Heart left ventricle (tissue), 13 donors: ENCODE data around the gene PEPD.

ENCODE experiments used
- POLR2A ChIP-seq, 2 donors: fragments of 450-650 bp; IDR thresholded peaks; one replicate each; pipeline ENCODE4 v1.6.1; 2017; ENCODE audit warnings: antibody characterized with exemption in 2 of 2, mild to moderate bottlenecking in 2 of 2, moderate library complexity in 2 of 2
- TF ChIP-seq, protein P1 (sequence below), 12 donors: fragments of 200-600 bp; sonication (generic) in 4 of 12; IDR thresholded peaks; one replicate each; pipeline versions ENCODE4 v1.5.0 to v1.8.0; 2018 to 2022; ENCODE audit warnings: antibody characterized with exemption in 12 of 12, mild to moderate bottlenecking in 5 of 12
- donor health status: ischemic (EF 13 %, LVEDD 7.1; RV severe dilation, severe dysfunction).
- donor health status: DM: no; HTN: yes; CAD: no.
- donor health status: DM: no; HTN: no; CAD: no.
- donor health status: ischemic (EF 25% LVEDD 6.9; RV normal size, moderate dysfunction).
- donor health status: ischemic (EF 25% LVEDD 5.7; RV mildly dilated, moderate dysfunction).
- donor health status: ischemic (EF 35%, LVEDD 5.7; RV mildly dilated, moderate dysfunction).
- donor health status: nonischemic (EF 11% LVEDD 7.7; RV severe dilation, severe dysfunction).
- donor health status: DM: yes; HTN: yes; CAD: no.
- donor health status: PGD.
- donor health status: ischemic (EF 29% LVEDD 5.4; RV normal size, mild dysfunction).
- donor health status: nonischemic (EF 23%, LVEDD 6.1; RV moderate dilation, normal function).

DNA sequence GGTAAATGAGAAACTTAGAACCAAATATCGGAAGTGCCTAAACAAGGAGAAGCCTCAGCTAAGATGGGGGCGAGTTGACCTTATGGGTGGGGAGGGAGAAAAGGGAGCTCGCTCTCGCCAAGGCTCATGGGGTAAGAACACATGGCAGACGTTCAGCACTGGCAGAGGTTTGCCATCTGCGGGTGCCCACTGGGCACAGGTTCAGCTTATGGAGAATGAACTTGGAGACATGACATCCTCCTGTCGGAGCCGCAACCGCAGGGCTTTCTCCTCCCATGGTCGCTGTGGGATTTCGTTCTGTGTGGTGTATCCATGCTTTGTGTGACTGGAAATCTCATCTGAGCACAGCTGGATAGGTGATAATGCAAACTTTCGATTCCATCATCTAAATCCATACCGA is 36.1 kb upstream of the PEPD start:
- TF ChIP-seq, protein P1, sequence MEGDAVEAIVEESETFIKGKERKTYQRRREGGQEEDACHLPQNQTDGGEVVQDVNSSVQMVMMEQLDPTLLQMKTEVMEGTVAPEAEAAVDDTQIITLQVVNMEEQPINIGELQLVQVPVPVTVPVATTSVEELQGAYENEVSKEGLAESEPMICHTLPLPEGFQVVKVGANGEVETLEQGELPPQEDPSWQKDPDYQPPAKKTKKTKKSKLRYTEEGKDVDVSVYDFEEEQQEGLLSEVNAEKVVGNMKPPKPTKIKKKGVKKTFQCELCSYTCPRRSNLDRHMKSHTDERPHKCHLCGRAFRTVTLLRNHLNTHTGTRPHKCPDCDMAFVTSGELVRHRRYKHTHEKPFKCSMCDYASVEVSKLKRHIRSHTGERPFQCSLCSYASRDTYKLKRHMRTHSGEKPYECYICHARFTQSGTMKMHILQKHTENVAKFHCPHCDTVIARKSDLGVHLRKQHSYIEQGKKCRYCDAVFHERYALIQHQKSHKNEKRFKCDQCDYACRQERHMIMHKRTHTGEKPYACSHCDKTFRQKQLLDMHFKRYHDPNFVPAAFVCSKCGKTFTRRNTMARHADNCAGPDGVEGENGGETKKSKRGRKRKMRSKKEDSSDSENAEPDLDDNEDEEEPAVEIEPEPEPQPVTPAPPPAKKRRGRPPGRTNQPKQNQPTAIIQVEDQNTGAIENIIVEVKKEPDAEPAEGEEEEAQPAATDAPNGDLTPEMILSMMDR (IDR thresholded peaks at IDR 0.05), result no peak
- TF ChIP-seq POLR2A (IDR thresholded peaks at IDR 0.05), result no peak
